Measurements from ENCODE around the gene RHEBL1.

Gene RHEBL1, protein sequence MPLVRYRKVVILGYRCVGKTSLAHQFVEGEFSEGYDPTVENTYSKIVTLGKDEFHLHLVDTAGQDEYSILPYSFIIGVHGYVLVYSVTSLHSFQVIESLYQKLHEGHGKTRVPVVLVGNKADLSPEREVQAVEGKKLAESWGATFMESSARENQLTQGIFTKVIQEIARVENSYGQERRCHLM

GRCh38 chr12:49069507-49070346 lies at the start of gene RHEBL1:
TSS of gene RHEBL1 (minus strand) at chr12:49069979. CDS start at chr12:49069785, 194 bp downstream.
- TF ChIP-seq, protein P1, sequence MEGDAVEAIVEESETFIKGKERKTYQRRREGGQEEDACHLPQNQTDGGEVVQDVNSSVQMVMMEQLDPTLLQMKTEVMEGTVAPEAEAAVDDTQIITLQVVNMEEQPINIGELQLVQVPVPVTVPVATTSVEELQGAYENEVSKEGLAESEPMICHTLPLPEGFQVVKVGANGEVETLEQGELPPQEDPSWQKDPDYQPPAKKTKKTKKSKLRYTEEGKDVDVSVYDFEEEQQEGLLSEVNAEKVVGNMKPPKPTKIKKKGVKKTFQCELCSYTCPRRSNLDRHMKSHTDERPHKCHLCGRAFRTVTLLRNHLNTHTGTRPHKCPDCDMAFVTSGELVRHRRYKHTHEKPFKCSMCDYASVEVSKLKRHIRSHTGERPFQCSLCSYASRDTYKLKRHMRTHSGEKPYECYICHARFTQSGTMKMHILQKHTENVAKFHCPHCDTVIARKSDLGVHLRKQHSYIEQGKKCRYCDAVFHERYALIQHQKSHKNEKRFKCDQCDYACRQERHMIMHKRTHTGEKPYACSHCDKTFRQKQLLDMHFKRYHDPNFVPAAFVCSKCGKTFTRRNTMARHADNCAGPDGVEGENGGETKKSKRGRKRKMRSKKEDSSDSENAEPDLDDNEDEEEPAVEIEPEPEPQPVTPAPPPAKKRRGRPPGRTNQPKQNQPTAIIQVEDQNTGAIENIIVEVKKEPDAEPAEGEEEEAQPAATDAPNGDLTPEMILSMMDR (IDR thresholded peaks at IDR 0.05; ENCODE audit: low read depth, low read length, missing control alignments), result peak; percentile 36
- DNase-seq (ENCODE audit: low read depth), result peak; percentile 94
- peak within 1 kb of the TSS; percentile 85 for H3K4me3 ChIP-seq (ENCODE audit: low read depth, low read length)

DNA sequence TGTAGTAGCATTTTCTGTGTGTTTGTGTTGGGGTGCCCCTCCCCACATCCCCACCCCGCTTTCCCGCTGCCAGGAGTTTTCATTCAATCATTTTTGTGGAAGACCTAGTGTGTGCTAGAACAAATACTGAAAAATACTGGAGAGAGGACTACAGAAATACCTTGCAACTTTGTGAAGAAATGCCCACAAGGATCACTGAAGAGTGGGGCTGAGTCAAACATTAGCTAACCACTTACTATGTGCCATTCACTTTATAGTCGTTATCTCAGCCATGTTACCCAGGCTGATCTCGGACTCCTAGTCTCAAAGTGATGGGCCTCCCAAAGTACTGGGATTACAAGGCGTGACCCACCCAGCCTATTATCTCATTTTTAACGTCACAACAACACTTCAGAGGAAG lies 41.4 kb upstream of the RHEBL1 start:
- DNase-seq (ENCODE audit: low read depth), result no peak

GRCh38 chr12:49110464-49111155 lies 40.8 kb upstream of the RHEBL1 start, which contains the start of gene LMBR1L:
TSS of gene LMBR1L (minus strand) at chr12:49110847. CDS start at chr12:49110555, 292 bp downstream.
- H3K4me3 ChIP-seq (ENCODE audit: low read depth, low read length), result peak within 1 kb of the TSS; percentile 94
- DNase-seq (ENCODE audit: low read depth), result peak; percentile 96
- TF ChIP-seq, protein P1 (IDR thresholded peaks at IDR 0.05; ENCODE audit: low read depth, low read length, missing control alignments), result peak; percentile 44

More for the DNA sequence above, 41.4 kb upstream of the RHEBL1 start:
- TF ChIP-seq, protein P1 (IDR thresholded peaks at IDR 0.05; ENCODE audit: low read depth, low read length, missing control alignments), result no peak
- peak overlapping the region; percentile 94 for H3K4me3 ChIP-seq (ENCODE audit: low read depth, low read length)

DNA sequence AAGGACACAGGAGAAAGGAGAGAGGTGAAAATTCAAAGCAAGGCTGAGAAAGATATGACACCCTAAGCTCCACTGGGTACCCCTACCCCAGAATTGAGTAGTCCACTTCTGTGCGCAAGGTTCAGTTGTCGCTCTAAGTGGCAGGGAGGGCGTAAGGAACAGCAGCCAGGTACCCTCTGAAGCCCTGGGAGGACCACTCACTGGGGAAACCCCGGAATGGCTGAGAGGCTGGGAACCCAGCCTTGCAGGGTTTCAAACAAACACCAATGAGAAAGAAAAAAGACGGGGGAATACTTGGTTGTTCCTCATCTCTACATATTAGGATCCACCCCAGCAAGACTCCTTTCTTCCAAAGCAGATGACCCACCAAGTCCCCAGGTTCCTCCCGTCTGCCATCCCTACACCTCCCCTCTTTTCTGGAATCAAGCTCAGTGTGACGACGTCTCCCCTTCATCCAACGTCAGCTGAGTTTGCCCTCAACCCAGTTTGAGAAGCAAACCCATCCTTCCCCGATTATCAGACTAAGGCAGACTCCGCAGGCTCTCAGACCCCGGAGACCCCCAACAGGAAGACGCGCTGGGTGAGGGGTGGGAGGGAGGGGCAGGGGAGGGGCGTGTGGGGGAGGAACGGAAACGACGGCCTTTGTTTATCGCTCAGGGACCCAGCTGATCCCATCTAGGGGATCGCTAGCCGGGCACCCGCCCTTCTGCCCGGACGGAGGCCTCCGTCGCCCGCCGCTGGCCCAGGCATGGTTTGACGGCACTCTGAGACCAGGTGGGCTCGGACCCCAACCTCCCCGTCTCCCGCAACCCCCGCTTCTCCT lies 40.1 kb upstream of the RHEBL1 start:
- peak overlapping the region; percentile 94 for H3K4me3 ChIP-seq (ENCODE audit: low read depth, low read length)
- DNase-seq (ENCODE audit: low read depth), result no peak

GRCh38 chr12:49108958-49109404 lies 39.2 kb upstream of the RHEBL1 start:
- TF ChIP-seq, protein P1 (IDR thresholded peaks at IDR 0.05; ENCODE audit: low read depth, low read length, missing control alignments), result no peak
- no peak for DNase-seq (ENCODE audit: low read depth)
- H3K4me3 ChIP-seq (ENCODE audit: low read depth, low read length), result no peak overlapping the region; the same call in 1 of the 2 replicates

More for the DNA sequence above, 40.1 kb upstream of the RHEBL1 start:
- TF ChIP-seq, protein P1 (IDR thresholded peaks at IDR 0.05; ENCODE audit: low read depth, low read length, missing control alignments), result no peak

GRCh38 chr12:49105504-49106084 lies 35.8 kb upstream of the RHEBL1 start:
- TF ChIP-seq, protein P1 (IDR thresholded peaks at IDR 0.05; ENCODE audit: low read depth, low read length, missing control alignments), result no peak
- DNase-seq (ENCODE audit: low read depth), result no peak
- H3K4me3 ChIP-seq (ENCODE audit: low read depth, low read length), result no peak overlapping the region

All from GM12864 (cell line).